ENCODE results near the gene SLC17A4.

SLC17A4 gene

DNA sequence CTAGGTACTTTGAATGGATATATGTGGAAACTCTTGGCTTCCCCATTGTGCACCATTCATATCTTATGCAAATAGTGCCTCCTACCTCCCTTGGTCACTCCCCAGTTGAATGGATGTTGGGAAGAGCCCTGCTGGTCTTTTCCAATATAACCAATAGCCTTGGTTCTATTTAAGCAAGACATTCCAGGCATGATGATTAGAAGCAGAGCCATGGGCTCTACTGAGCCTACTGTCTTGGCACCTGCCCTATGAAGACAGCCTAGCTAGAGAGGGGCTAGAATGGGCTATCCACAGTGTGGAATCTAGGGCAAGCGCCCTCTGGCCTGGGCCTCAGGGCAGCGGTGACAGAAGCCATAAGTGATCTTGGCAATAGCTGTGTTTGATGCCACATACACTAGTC, 61.7 kb downstream of the SLC17A4 start:
- no peak for DNase-seq (ENCODE audit: low read depth in 2 of 2)

- DNase-seq (ENCODE audit: low read depth in 2 of 2): no peak
Measured at GRCh38 chr6:25821341-25821740, 66.8 kb downstream of the SLC17A4 start.

DNA sequence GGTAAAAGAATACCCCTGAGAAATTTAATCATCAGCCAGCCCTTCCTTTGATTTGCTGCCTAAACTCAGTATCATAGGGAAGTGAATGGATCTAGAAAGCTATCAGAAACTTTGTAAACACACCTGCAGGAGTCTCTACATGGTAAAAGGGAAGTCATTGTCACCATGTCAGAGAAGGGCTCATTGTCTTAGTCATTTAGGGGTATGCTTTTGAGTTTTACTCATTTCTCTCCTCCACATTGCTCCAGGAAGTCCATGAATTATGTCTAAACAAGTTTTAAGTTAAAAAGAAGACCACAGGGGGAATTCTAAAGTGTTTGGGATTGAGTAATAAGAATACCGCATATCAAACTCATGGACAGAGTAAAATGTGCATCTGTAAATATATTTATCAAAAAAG, 74.8 kb downstream of the SLC17A4 start:
- no peak for DNase-seq (ENCODE audit: low read depth in 2 of 2)

DNA sequence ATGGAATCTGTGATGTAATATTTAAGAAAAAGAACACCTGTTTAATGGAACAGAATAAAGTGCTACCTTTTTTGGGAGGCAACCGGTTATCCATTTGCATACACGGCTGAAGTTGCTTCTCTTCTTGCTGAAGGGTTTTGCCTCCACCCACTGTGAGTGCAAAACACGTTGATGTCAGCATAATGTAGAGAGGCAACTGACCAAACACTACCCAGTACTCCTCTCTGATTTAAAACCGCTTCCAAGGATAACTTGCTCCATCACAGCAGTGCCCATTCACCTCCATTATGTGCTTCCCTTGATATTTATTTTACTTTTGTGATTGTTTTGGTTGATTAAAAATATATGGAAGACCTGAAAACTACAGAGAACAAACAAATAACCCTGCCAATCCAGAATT, 75.9 kb downstream of the SLC17A4 start:
- DNase-seq (ENCODE audit: low read depth in 2 of 2): no peak

Measured in stimulated activated CD4-positive, alpha-beta T cell treated with anti-CD3 and anti-CD28 coated beads, Interleukin-15, amount 100 ng/mL, for 48 hours (primary cell).